ENCODE data around the gene GAB1. TPM values are rescaled to one million over a fixed set of nuclear protein-coding genes. Genes with fewer than 3 reads are reported as not detected.

GAB1 gene
- total RNA-seq, 4 donors from 2014 or later = 25.7 to 37.6 (median 32.8) TPM

- intact Hi-C loops (cut with DNase I) = no loop called here
- Histone ChIP-seq H3K4me3 (no peak overlapping the region), H3K36me3 (peaks cover 0 to 16% (median 0%) of the 10 kb centered on the region in 3 donors), H3K9me3 (no peaks in the 10 kb centered on the region), H3K4me1 (peaks cover under 1 to 48% (median 8%) of the 10 kb centered on the region in 3 donors), H3K27me3 (no peaks in the 10 kb centered on the region), H3K27ac (peak overlapping the region in 2 of 4 donors; percentile 37 to 49)
- TF ChIP-seq CTCF (IDR thresholded peaks at IDR 0.05) = no peak
- DNase-seq = no peak
- 51 to 59% methylated on average over 7 of the region's 7 CpGs for WGBS, 2 donors
Observed at GRCh38 chr4:143411527-143412419, 75.1 kb downstream of the GAB1 start.

- Histone ChIP-seq H3K9me3 (no peaks in the 10 kb centered on the region), H3K4me1 (peaks cover 0 to 42% (median 7%) of the 10 kb centered on the region in 3 donors), H3K36me3 (peaks cover 0 to 22% (median 0%) of the 10 kb centered on the region in 3 donors), H3K27ac (peak overlapping the region in 2 of 4 donors; percentile 37 to 49), H3K4me3 (no peak overlapping the region), H3K27me3 (no peaks in the 10 kb centered on the region)
- no peak for TF ChIP-seq CTCF (IDR thresholded peaks at IDR 0.05)
- no peak for TF ChIP-seq POLR2A (IDR thresholded peaks at IDR 0.05)
- intact Hi-C loops (cut with DNase I) = no loop called here
- no peak for DNase-seq
- whole genome bisulfite sequencing, 2 donors = 72 to 77% methylated on average over 3 of the region's 3 CpGs
Observed at GRCh38 chr4:143412420-143412758, 75.7 kb downstream of the GAB1 start.

GRCh38 chr4:143417679-143418403 is 81.2 kb downstream of the GAB1 start:
- intact Hi-C loops (cut with DNase I) = no loop called here
- Histone ChIP-seq H3K4me1 (peaks cover 0 to 2% (median 0%) of the 10 kb centered on the region in 3 donors), H3K27me3 (no peaks in the 10 kb centered on the region), H3K9me3 (no peaks in the 10 kb centered on the region), H3K27ac (no peak overlapping the region), H3K4me3 (no peak overlapping the region), H3K36me3 (peaks cover 0 to 31% (median 0%) of the 10 kb centered on the region in 3 donors)
- TF ChIP-seq POLR2A (IDR thresholded peaks at IDR 0.05) (no peak), CTCF (IDR thresholded peaks at IDR 0.05) (no peak)
- WGBS, 2 donors = 61 to 83% methylated on average over 8 to 12 of the region's 12 CpGs
- no peak for DNase-seq

GRCh38 chr4:143420227-143420626 is 83.6 kb downstream of the GAB1 start:
- 68 to 73% methylated on average over 2 of the region's 2 CpGs for WGBS, 2 donors

More at GRCh38 chr4:143420227-143420626, 83.6 kb downstream of the GAB1 start:
- H3K27me3 ChIP-seq = no peaks in the 10 kb centered on the region
- intact Hi-C loops (cut with DNase I) = no loop called here
- TF ChIP-seq POLR2A (IDR thresholded peaks at IDR 0.05) = no peak
- no peak for TF ChIP-seq CTCF (IDR thresholded peaks at IDR 0.05)
- H3K36me3 ChIP-seq = peaks cover 0 to 37% (median 0%) of the 10 kb centered on the region in 3 donors
- H3K27ac ChIP-seq = peak overlapping the region in 3 of 4 donors; percentile 23 to 32 (median 30)
- H3K4me3 ChIP-seq = no peak overlapping the region
- DNase-seq = no peak
- H3K9me3 ChIP-seq = no peaks in the 10 kb centered on the region
- H3K4me1 ChIP-seq = peaks cover 0 to 9% (median 0%) of the 10 kb centered on the region in 3 donors

All from esophagus squamous epithelium (tissue), 5 donors.